ENCODE data around the gene ZSWIM5. TPM values are rescaled to one million over a fixed set of nuclear protein-coding genes. Genes with fewer than 3 reads are reported as not detected.
"Not testable (repeated sequence)": the region's sequence is repeated elsewhere in the genome, so short reads cannot be mapped to it uniquely, and the experiment has no call there.

The ZSWIM5 gene
- total and polyA plus RNA-seq, 11 donors = 0.19 to 1.7 (median 0.81) TPM

GRCh38 chr1:45107782-45108181, 98.6 kb downstream of the ZSWIM5 start:
- no peak for TF ChIP-seq POLR2A (IDR thresholded peaks at IDR 0.05)
- TF ChIP-seq, protein P1, sequence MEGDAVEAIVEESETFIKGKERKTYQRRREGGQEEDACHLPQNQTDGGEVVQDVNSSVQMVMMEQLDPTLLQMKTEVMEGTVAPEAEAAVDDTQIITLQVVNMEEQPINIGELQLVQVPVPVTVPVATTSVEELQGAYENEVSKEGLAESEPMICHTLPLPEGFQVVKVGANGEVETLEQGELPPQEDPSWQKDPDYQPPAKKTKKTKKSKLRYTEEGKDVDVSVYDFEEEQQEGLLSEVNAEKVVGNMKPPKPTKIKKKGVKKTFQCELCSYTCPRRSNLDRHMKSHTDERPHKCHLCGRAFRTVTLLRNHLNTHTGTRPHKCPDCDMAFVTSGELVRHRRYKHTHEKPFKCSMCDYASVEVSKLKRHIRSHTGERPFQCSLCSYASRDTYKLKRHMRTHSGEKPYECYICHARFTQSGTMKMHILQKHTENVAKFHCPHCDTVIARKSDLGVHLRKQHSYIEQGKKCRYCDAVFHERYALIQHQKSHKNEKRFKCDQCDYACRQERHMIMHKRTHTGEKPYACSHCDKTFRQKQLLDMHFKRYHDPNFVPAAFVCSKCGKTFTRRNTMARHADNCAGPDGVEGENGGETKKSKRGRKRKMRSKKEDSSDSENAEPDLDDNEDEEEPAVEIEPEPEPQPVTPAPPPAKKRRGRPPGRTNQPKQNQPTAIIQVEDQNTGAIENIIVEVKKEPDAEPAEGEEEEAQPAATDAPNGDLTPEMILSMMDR (IDR thresholded peaks at IDR 0.05) = no peak
- no peaks in the 10 kb centered on the region for H3K4me1 ChIP-seq
- no peak for ATAC-seq
- no peak for DNase-seq
- H3K4me3 ChIP-seq = no peak overlapping the region
- no peaks in the 10 kb centered on the region for H3K36me3 ChIP-seq
- 91 to 99% (median 94%) methylated on average over 3 of the region's 3 CpGs for WGBS, 4 donors
- H3K9me3 ChIP-seq = peaks cover 0 to 10% (median 0%) of the 10 kb centered on the region in 12 donors
- no peaks in the 10 kb centered on the region for H3K27me3 ChIP-seq
- H3K27ac ChIP-seq = no peak overlapping the region
- intact Hi-C loops (cut with DNase I) = no loop called here

DNA sequence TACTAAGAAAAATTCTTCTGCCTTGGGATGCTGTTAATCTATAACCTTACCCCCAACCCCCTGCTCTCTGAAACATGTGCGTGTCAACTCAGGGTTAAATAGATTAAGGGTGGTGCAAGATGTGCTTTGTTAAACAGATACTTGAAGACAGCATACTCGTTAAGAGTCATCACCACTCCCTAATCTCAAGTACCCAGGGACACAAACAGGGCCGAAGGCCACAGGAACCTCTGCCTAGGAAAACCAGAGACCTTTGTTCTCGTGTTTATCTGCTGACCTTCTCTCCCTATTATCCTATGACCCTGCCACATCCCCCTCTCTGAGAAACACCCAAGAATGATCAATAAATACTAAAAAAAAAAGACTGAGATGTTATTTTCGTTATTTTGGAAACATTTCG, 99.5 kb downstream of the ZSWIM5 start:
- intact Hi-C loops (cut with DNase I); H3K27me3 ChIP-seq; ATAC-seq; H3K4me1 ChIP-seq; H3K36me3 ChIP-seq; H3K4me3 ChIP-seq; DNase-seq; H3K9me3 ChIP-seq; H3K27ac ChIP-seq: not testable (repeated sequence)
- WGBS, 4 donors = 68 to 81% (median 77%) methylated on average over 6 of the region's 6 CpGs

- H3K4me1 ChIP-seq; ATAC-seq; H3K27ac ChIP-seq; H3K9me3 ChIP-seq; intact Hi-C loops (cut with DNase I); H3K4me3 ChIP-seq; H3K27me3 ChIP-seq; DNase-seq; H3K36me3 ChIP-seq: not testable (repeated sequence)
- whole genome bisulfite sequencing, 4 donors = 93 to 98% (median 96%) methylated on average over 4 to 31 of the region's 31 CpGs
These were observed 100.3 kb downstream of the ZSWIM5 start for GRCh38 chr1:45106156-45106545.

- ATAC-seq; H3K9me3 ChIP-seq; H3K4me3 ChIP-seq; H3K27ac ChIP-seq; H3K36me3 ChIP-seq; DNase-seq; intact Hi-C loops (cut with DNase I); H3K4me1 ChIP-seq; H3K27me3 ChIP-seq: not testable (repeated sequence)
- 92 to 98% (median 97%) methylated on average over 23 to 43 of the region's 43 CpGs for WGBS, 4 donors
These were observed 100.8 kb downstream of the ZSWIM5 start for GRCh38 chr1:45105486-45106155.

GRCh38 chr1:45103534-45103933, 102.9 kb downstream of the ZSWIM5 start:
- no peak for TF ChIP-seq POLR2A (IDR thresholded peaks at IDR 0.05)
- TF ChIP-seq, protein P1 (IDR thresholded peaks at IDR 0.05) = no peak
- Histone ChIP-seq H3K4me3 (no peak overlapping the region), H3K27ac (no peak overlapping the region), H3K36me3 (no peaks in the 10 kb centered on the region), H3K9me3 (peaks cover 0 to 3% (median 0%) of the 10 kb centered on the region in 12 donors), H3K27me3 (no peaks in the 10 kb centered on the region), H3K4me1 (no peaks in the 10 kb centered on the region)
- ATAC-seq (no peak), DNase-seq (no peak)
- intact Hi-C loops (cut with DNase I) = no loop called here

GRCh38 chr1:45101947-45102346, 104.5 kb downstream of the ZSWIM5 start:
- Histone ChIP-seq H3K27me3 (no peaks in the 10 kb centered on the region), H3K9me3 (peaks cover 0 to 3% (median 0%) of the 10 kb centered on the region in 12 donors), H3K27ac (no peak overlapping the region), H3K36me3 (no peaks in the 10 kb centered on the region), H3K4me1 (no peaks in the 10 kb centered on the region), H3K4me3 (no peak overlapping the region)
- DNase-seq = no peak
- ATAC-seq = no peak
- intact Hi-C loops (cut with DNase I) = no loop called here
- TF ChIP-seq, protein P1 (IDR thresholded peaks at IDR 0.05) = no peak

DNA sequence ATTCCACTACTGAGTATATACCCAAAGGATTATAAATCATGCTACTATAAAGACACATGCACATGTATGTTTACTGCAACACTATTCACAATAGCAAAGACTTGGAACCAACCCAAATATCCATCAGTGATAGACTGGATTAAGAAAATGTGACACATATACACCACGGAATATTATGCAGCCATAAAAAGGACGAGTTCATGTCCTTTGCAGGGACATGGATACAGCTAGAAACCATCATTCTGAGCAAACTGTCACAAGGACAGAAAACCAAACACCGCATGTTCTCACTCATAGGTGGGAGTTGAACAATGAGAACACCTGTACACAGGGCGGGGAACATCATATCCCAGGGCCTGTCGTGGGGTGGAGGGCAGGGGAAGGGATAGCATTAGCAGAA, 104.9 kb downstream of the ZSWIM5 start:
- H3K36me3 ChIP-seq; H3K4me1 ChIP-seq; DNase-seq; H3K27me3 ChIP-seq; intact Hi-C loops (cut with DNase I); H3K4me3 ChIP-seq; H3K27ac ChIP-seq; ATAC-seq; H3K9me3 ChIP-seq: not testable (repeated sequence)
- 76 to 85% (median 83%) methylated on average over 5 of the region's 5 CpGs for WGBS, 4 donors
